ENCODE measurements around the gene FOXD4L5.
"Not testable (repeated sequence)": the region's sequence is repeated elsewhere in the genome, so short reads cannot be mapped to it uniquely, and the experiment has no call there.

Gene FOXD4L5

DNA sequence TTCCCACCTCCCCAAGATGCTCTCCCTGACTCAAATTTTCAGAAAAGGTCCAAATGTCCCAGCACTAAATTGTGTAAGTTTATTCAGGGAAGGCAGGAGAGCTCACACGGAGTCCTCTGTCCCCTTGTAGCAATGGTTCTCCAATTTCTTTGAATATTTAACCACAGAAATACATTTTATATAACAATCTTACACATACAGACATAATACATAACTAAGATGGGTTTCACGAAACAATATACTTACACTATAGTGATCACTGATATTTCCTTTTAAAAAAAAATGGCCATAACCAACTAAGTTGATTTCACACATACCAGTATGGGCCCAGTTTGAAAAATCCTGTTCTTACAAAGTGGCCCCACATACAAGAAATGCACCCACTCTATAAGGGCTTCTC is at the start of gene FOXD4L5:
FOXD4L5 (minus strand) TSS at position 101 of the 400 bp plus-strand sequence. CDS start 832 bp downstream, outside the sequence.
- not testable (repeated sequence) for H3K4me3 ChIP-seq (ENCODE audit: low read depth, low read length)

DNA sequence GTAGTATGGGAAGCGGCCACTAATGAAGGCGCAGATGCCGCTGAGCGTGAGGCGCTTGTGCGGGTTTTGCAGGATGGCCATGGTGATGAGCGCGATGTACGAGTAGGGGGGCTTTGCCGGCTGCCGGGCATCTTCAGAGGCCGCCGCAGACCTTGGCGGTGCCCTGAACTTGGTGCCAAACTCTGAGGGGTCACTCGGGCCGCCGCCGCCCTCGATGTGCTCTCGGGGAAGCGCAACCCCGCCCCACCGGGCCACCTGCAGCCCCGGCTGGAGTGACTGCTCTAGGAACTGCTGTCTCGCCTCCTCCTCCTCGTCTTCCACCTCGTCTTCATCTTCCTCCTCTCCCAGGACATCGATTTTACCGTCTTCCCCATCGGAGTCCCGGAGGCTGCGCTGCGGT is 1.1 kb downstream of the FOXD4L5 start:
- H3K4me3 ChIP-seq (ENCODE audit: low read depth, low read length): not testable (repeated sequence)

DNA sequence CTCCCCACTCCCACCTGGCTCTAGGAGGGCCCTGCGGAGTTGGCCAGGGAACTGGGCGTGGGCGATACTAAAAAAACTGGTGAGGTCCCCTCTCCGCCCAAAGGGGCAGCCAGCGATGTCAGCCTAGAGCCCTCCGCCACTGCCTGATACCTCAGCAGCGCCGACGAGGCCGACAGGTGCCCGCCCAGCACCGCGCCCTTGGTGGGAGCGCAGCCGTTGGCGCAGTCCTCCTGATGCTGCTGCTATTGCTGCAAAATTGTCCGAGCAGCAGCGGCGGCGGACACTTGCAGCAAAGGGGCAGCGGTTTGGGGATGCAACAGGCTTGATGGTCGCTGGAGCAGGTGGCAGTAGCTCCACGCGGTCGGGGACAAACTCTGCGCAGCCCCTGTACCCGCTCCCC is 2.0 kb downstream of the FOXD4L5 start:
- not testable (repeated sequence) for H3K4me3 ChIP-seq (ENCODE audit: low read depth, low read length)

All from WI38 (cell line).